HepG2 (cell line): ENCODE data around the gene B3GNT9. TPM values are rescaled to one million over a fixed set of nuclear protein-coding genes. Genes with fewer than 3 reads are reported as not detected.

ENCODE experiments used
- ARNTL ChIP-seq: sonication (generic); formaldehyde crosslinking; IDR thresholded peaks from 2 replicates; pipeline ENCODE4 v1.4.0; 2020; ENCODE audit warnings: mild to moderate bottlenecking, missing genetic modification reagents
- CHD2 ChIP-seq: IDR thresholded peaks from 2 replicates; pipeline ENCODE4 v1.6.1; 2011; ENCODE audit warnings: low read depth, low read length, improper control_type of control experiment
- MEF2D ChIP-seq: sonication (generic); formaldehyde crosslinking; IDR thresholded peaks from 2 replicates; pipeline ENCODE4 v1.5.1; 2020; ENCODE audit warnings: mild to moderate bottlenecking, missing genetic modification reagents
- MYNN ChIP-seq: sonication (generic); formaldehyde crosslinking; IDR thresholded peaks from 2 replicates; pipeline ENCODE4 v1.4.0; 2020; ENCODE audit warnings: mild to moderate bottlenecking, low read depth, missing genetic modification reagents
- NCOR1 ChIP-seq: fragments of 200-600 bp; sonication (generic); IDR thresholded peaks from 2 replicates; pipeline ENCODE4 v1.7.0; 2017; ENCODE audit warnings: antibody characterized with exemption, low read length, borderline replicate concordance
- NR3C1 ChIP-seq: sonication (generic); formaldehyde crosslinking; IDR thresholded peaks from 2 replicates; pipeline ENCODE4 v1.4.0; 2020; ENCODE audit warnings: missing genetic modification reagents
- RARG ChIP-seq: sonication (generic); formaldehyde crosslinking; IDR thresholded peaks from 2 replicates; pipeline ENCODE4 v1.4.0; 2020; ENCODE audit warnings: low read depth, mild to moderate bottlenecking, missing genetic modification reagents
- ZC3H13 ChIP-seq: sonication (generic); formaldehyde crosslinking; IDR thresholded peaks from 2 replicates; pipeline ENCODE4 v1.8.1; 2023; ENCODE audit warnings: mild to moderate bottlenecking, missing genetic modification reagents, moderate library complexity
- ZNF274 ChIP-seq: sonication (generic); formaldehyde crosslinking; IDR thresholded peaks from 2 replicates; pipeline ENCODE4 v1.5.1; 2020; ENCODE audit warnings: mild to moderate bottlenecking, missing genetic modification reagents
- ZNF350 ChIP-seq: sonication (generic); formaldehyde crosslinking; IDR thresholded peaks from 2 replicates; pipeline ENCODE4 v1.4.0; 2020; ENCODE audit warnings: mild to moderate bottlenecking, low read depth, missing genetic modification reagents, borderline replicate concordance
- ZNF446 ChIP-seq: sonication (generic); formaldehyde crosslinking; IDR thresholded peaks from 2 replicates; pipeline ENCODE4 v1.5.0; 2020; ENCODE audit warnings: mild to moderate bottlenecking, missing genetic modification reagents
- ZNF556 ChIP-seq: sonication (generic); formaldehyde crosslinking; IDR thresholded peaks from 2 replicates; pipeline ENCODE4 v1.4.0; 2020; ENCODE audit warnings: mild to moderate bottlenecking, missing genetic modification reagents, borderline replicate concordance
- ZNF776 ChIP-seq: sonication (generic); formaldehyde crosslinking; IDR thresholded peaks from 2 replicates; pipeline ENCODE4 v1.4.0; 2020; ENCODE audit warnings: mild to moderate bottlenecking, missing genetic modification reagents
- ZSCAN12 ChIP-seq: sonication (generic); formaldehyde crosslinking; IDR thresholded peaks from 2 replicates; pipeline ENCODE4 v1.9.0; 2021; ENCODE audit warnings: mild to moderate bottlenecking, missing genetic modification reagents
- polyA plus RNA-seq, 8 experiments: library from polyadenylated mRNA; depleted of rRNA in 3 of 8; stranded (reverse) in 7 of 8; unstranded in 1 of 8; fragments of >200 nt; fragmentation: Illumina TruSeq in 4 of 8; extraction: Trizol in 4 of 8; gene quantifications; 2 replicates each; pipeline versions ENCODE4 v1.2.1 to v1.2.3, GENCODE V29; 2011 to 2016; ENCODE audit warnings: low read depth in 4 of 8, missing spikeins in 1 of 8, mixed read lengths in 1 of 8; ENCODE audit not compliant: insufficient read depth in 1 of 8
- total RNA-seq, 5 experiments: library from RNA; depleted of rRNA; stranded (reverse); fragments of >200 nt; fragmentation: Illumina TruSeq; extraction: Trizol; gene quantifications; 2 replicates each; pipeline ENCODE4 v1.2.3, GENCODE V29; 2016; ENCODE audit warnings: low read depth in 1 of 5
- TF ChIP-seq, protein P1 (sequence below): sonication (generic); formaldehyde crosslinking; conservative IDR thresholded peaks from 2 replicates; pipeline ENCODE4 v1.4.0; 2020; ENCODE audit warnings: missing genetic modification reagents
- TF ChIP-seq, protein P2 (sequence below): sonication (generic); formaldehyde crosslinking; conservative IDR thresholded peaks from 2 replicates; pipeline ENCODE4 v1.4.0; 2020; ENCODE audit warnings: mild to moderate bottlenecking, missing genetic modification reagents, moderate library complexity
- TF ChIP-seq, protein P3 (sequence below): sonication (generic); formaldehyde crosslinking; IDR thresholded peaks from 2 replicates; pipeline ENCODE4 v1.9.0; 2021; ENCODE audit warnings: missing genetic modification reagents, borderline replicate concordance
- TF ChIP-seq, protein P4 (sequence below): sonication (generic); formaldehyde crosslinking; IDR thresholded peaks from 2 replicates; pipeline ENCODE4 v1.4.0; 2020; ENCODE audit warnings: missing genetic modification reagents
- TF ChIP-seq, protein P5 (sequence below): IDR thresholded peaks from 2 replicates; pipeline ENCODE4 v1.6.1; 2018; ENCODE audit warnings: missing genetic modification reagents
- TF ChIP-seq, protein P6 (sequence below): sonication (generic); formaldehyde crosslinking; IDR thresholded peaks from 2 replicates; pipeline ENCODE4 v1.5.0; 2020; ENCODE audit warnings: mild to moderate bottlenecking, missing genetic modification reagents, borderline replicate concordance

Gene B3GNT9
- total and polyA plus RNA-seq, 2 of the 13 experiments (the other 11 are each of a cell fraction or from before 2014, with no cell fraction given): 1.5 to 3.1 TPM

DNA sequence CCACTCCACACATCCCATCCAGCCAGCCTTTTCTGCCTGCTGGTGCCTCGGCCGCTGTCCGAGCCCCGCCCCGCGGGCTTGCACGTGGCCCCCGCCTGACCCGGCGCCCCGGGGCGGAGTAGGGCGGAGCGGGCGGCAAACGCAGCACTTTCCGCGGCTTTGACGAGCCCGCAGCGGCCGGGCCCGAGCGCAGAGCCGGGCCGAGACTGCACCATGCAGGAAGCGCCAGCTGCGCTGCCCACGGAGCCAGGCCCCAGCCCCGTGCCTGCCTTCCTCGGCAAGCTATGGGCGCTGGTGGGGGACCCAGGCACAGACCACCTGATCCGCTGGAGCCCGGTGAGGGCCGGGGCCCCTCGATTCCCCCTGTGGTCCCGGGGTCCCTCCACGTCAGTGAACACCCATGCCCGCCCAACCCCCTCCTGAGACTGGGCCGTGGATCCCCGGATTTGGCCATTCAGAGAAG, 13.8 kb upstream of the B3GNT9 start, which contains the start of gene HSF4 (continued):
- TF ChIP-seq, protein P1, sequence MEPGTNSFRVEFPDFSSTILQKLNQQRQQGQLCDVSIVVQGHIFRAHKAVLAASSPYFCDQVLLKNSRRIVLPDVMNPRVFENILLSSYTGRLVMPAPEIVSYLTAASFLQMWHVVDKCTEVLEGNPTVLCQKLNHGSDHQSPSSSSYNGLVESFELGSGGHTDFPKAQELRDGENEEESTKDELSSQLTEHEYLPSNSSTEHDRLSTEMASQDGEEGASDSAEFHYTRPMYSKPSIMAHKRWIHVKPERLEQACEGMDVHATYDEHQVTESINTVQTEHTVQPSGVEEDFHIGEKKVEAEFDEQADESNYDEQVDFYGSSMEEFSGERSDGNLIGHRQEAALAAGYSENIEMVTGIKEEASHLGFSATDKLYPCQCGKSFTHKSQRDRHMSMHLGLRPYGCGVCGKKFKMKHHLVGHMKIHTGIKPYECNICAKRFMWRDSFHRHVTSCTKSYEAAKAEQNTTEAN: peak; percentile 93
- TF ChIP-seq, protein P2, sequence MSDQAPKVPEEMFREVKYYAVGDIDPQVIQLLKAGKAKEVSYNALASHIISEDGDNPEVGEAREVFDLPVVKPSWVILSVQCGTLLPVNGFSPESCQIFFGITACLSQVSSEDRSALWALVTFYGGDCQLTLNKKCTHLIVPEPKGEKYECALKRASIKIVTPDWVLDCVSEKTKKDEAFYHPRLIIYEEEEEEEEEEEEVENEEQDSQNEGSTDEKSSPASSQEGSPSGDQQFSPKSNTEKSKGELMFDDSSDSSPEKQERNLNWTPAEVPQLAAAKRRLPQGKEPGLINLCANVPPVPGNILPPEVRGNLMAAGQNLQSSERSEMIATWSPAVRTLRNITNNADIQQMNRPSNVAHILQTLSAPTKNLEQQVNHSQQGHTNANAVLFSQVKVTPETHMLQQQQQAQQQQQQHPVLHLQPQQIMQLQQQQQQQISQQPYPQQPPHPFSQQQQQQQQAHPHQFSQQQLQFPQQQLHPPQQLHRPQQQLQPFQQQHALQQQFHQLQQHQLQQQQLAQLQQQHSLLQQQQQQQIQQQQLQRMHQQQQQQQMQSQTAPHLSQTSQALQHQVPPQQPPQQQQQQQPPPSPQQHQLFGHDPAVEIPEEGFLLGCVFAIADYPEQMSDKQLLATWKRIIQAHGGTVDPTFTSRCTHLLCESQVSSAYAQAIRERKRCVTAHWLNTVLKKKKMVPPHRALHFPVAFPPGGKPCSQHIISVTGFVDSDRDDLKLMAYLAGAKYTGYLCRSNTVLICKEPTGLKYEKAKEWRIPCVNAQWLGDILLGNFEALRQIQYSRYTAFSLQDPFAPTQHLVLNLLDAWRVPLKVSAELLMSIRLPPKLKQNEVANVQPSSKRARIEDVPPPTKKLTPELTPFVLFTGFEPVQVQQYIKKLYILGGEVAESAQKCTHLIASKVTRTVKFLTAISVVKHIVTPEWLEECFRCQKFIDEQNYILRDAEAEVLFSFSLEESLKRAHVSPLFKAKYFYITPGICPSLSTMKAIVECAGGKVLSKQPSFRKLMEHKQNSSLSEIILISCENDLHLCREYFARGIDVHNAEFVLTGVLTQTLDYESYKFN (CRISPR knock-in tag): peak; percentile 70
- TF ChIP-seq RARG (no peak), ZC3H13 (CRISPR knock-in tag) (peak; percentile 95), ZNF556 (CRISPR knock-in tag) (no peak), MEF2D (no peak), ZNF274 (CRISPR knock-in tag) (peak; percentile 93), ARNTL (CRISPR knock-in tag) (peak; percentile 98), NCOR1 (no peak), ZSCAN12 (CRISPR knock-in tag) (peak; percentile 77; the same call in 1 of the 2 replicates), ZNF446 (CRISPR knock-in tag) (peak; percentile 48; the same call in 1 of the 2 replicates), NR3C1 (no peak), MYNN (CRISPR knock-in tag) (no peak), ZNF776 (CRISPR knock-in tag) (peak; percentile 86), CHD2 (no peak), ZNF350 (CRISPR knock-in tag) (no peak)
- TF ChIP-seq, protein P3, sequence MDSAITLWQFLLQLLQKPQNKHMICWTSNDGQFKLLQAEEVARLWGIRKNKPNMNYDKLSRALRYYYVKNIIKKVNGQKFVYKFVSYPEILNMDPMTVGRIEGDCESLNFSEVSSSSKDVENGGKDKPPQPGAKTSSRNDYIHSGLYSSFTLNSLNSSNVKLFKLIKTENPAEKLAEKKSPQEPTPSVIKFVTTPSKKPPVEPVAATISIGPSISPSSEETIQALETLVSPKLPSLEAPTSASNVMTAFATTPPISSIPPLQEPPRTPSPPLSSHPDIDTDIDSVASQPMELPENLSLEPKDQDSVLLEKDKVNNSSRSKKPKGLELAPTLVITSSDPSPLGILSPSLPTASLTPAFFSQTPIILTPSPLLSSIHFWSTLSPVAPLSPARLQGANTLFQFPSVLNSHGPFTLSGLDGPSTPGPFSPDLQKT: 0 out of 2 replicates have a peak, but pooled peaks have one; percentile 50
- TF ChIP-seq, protein P4, sequence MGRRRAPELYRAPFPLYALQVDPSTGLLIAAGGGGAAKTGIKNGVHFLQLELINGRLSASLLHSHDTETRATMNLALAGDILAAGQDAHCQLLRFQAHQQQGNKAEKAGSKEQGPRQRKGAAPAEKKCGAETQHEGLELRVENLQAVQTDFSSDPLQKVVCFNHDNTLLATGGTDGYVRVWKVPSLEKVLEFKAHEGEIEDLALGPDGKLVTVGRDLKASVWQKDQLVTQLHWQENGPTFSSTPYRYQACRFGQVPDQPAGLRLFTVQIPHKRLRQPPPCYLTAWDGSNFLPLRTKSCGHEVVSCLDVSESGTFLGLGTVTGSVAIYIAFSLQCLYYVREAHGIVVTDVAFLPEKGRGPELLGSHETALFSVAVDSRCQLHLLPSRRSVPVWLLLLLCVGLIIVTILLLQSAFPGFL (CRISPR knock-in tag): 0 out of 2 replicates have a peak, but pooled peaks have one; percentile 57
- TF ChIP-seq, protein P5, sequence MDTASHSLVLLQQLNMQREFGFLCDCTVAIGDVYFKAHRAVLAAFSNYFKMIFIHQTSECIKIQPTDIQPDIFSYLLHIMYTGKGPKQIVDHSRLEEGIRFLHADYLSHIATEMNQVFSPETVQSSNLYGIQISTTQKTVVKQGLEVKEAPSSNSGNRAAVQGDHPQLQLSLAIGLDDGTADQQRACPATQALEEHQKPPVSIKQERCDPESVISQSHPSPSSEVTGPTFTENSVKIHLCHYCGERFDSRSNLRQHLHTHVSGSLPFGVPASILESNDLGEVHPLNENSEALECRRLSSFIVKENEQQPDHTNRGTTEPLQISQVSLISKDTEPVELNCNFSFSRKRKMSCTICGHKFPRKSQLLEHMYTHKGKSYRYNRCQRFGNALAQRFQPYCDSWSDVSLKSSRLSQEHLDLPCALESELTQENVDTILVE (CRISPR knock-in tag): no peak; the same call in 1 of the 2 replicates
- TF ChIP-seq, protein P6, sequence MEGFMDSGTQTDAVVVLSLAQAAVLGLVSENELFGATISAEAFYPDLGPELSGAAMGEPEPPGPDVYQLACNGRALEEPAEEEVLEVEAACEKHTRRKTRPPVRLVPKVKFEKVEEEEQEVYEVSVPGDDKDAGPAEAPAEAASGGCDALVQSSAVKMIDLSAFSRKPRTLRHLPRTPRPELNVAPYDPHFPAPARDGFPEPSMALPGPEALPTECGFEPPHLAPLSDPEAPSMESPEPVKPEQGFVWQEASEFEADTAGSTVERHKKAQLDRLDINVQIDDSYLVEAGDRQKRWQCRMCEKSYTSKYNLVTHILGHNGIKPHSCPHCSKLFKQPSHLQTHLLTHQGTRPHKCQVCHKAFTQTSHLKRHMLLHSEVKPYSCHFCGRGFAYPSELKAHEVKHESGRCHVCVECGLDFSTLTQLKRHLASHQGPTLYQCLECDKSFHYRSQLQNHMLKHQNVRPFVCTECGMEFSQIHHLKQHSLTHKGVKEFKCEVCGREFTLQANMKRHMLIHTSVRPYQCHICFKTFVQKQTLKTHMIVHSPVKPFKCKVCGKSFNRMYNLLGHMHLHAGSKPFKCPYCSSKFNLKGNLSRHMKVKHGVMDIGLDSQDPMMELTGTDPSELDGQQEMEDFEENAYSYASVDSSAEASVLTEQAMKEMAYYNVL (CRISPR knock-in tag): peak; percentile 85
